Retinal pigment epithelial cell (primary cell): ENCODE results near the gene PHF14.

Source experiments
- DNase-seq: peaks from one replicate; pipeline ENCODE4 v3.0.0-alpha.2; 2010; ENCODE audit warnings: low read depth
- H3K4me3 ChIP-seq: 2 replicates; pipeline ENCODE4 v1.5.1; 2011; ENCODE audit warnings: mild to moderate bottlenecking, low read length, control low read depth, moderate library complexity
- CTCF ChIP-seq: conservative IDR thresholded peaks from 2 replicates; pipeline ENCODE4 v1.5.1; 2011; ENCODE audit warnings: low read depth, low read length, control low read depth, inconsistent platforms

The PHF14 gene

GRCh38 chr7:11078247-11078834 is 104.7 kb downstream of the PHF14 start:
- no peak for DNase-seq
- H3K4me3 ChIP-seq, result no peak overlapping the region
- TF ChIP-seq CTCF, result no peak

GRCh38 chr7:11079907-11080306 is 106.2 kb downstream of the PHF14 start:
- TF ChIP-seq CTCF, result no peak
- no peak overlapping the region for H3K4me3 ChIP-seq
- no peak for DNase-seq

DNA sequence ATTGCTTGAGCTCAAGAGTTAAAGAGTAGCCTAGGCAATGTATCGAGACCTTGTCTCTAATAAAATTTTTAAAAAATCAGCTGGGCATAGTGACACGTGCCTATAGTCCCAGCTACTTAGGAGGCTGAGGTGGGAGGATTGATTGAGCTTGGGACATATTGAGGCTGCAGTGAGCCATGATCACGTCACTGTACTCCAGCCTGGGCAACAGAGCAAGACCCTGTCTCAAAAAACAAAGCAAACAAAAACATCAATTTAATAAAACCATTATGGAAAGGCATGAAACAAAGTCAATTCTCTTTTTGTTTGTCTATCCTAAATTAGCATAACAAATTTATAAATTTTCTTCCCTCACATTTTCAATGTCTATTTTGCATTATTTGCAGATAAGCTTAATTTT is 108.4 kb downstream of the PHF14 start:
- H3K4me3 ChIP-seq, result no peak overlapping the region
- DNase-seq, result no peak
- TF ChIP-seq CTCF, result no peak

DNA sequence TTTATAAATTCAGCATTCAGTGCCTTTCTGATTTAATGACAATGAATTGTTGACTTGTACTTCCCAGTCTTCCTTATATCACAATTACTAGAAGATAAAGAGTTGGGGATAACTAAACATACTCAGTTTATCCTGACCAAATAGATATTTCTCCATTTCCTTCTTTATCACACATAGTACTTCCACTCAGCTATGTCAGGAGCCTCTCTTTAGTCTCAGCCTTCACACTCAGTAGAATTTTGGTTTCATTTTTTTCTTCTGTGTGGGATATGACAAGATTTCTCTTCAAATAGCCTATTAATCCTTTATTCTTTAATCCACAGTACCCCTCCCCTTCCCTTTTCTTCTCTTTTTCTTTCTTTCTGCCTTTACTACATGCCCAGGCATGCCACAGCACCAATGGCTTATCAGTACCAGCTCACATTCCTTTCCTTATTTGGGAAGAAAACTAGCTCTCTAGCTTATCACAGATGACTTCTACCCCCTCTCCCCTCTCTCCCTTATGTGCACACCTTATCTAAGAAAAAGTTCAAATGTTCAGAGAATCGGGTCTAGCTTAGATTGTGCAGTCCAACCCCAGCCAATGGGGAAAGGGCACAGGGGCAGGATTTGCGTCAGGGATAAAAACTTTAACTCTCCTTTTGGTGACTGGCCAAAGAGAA is 109.0 kb downstream of the PHF14 start:
- no peak overlapping the region for H3K4me3 ChIP-seq
- TF ChIP-seq CTCF, result no peak
- DNase-seq, result no peak

GRCh38 chr7:11083214-11083568 is 109.5 kb downstream of the PHF14 start:
- DNase-seq, result no peak
- H3K4me3 ChIP-seq, result no peak overlapping the region
- TF ChIP-seq CTCF, result no peak

DNA sequence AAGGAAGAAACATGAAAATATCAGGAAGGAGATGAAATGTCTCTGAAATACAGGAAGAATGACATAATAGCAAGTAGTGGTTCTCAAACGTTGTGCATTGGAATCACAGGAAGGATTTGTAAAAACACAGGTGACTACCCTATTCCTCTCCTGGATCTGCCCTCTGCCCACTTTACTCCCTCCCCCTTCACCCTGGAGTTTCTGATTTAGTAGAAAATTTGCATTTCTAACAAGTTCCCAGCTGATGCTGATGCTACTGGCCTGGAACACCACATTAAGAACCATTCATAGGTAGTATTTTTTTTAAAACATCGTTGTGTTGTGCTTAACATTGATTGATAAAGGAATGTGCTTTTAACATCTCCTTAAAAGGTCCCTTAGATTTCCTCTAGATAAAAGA is 130.9 kb downstream of the PHF14 start:
- no peak for TF ChIP-seq CTCF

GRCh38 chr7:11109659-11110058 is 136.0 kb downstream of the PHF14 start:
- TF ChIP-seq CTCF, result no peak

More for the DNA sequence above, 130.9 kb downstream of the PHF14 start:
- H3K4me3 ChIP-seq, result no peak overlapping the region
- no peak for DNase-seq

More at GRCh38 chr7:11109659-11110058, 136.0 kb downstream of the PHF14 start:
- DNase-seq, result no peak
- H3K4me3 ChIP-seq, result no peak overlapping the region
